H1 (cell line): ENCODE results near the gene RANBP9. TPM values are rescaled to one million over a fixed set of nuclear protein-coding genes. Genes with fewer than 3 reads are reported as not detected.

ENCODE experiments used
- CTCF ChIA-PET: fragments of 300-600 bp; sonication (Branson Sonifier 250); formaldehyde crosslinking; loops from one replicate; lab custom pipeline; 2021; ENCODE audit not compliant: partially characterized antibody; lab: Charles Lee
- POLR2A ChIA-PET: fragments of 300-600 bp; sonication (Branson Sonifier 250); formaldehyde crosslinking; loops from one replicate; lab custom pipeline; 2021; ENCODE audit warnings: inconsistent platforms; ENCODE audit not compliant: partially characterized antibody; lab: Charles Lee
- DNase-seq, 2 experiments: peaks; one replicate each; pipeline versions ENCODE4 v3.0.0 to v3.0.0-alpha.2; 2010 to 2022; ENCODE audit warnings: low spot score in 2 of 2, low read depth in 1 of 2, mixed read lengths in 1 of 2
- FAIRE-seq: peaks from 2 replicates; lab custom pipeline; 2011; peaks lifted over from hg19 to GRCh38; lab: Jason Lieb, UNC
- H2AFZ ChIP-seq: 2 replicates; pipeline ENCODE4 v1.8.1; 2012; ENCODE audit warnings: low read length, inconsistent platforms
- H2AK5ac ChIP-seq: 2 replicates; pipeline ENCODE4 v1.6.1; 2013; ENCODE audit warnings: low read depth, low read length
- H2BK120ac ChIP-seq: replicated peaks from 2 replicates; pipeline ENCODE3; 2013; ENCODE audit warnings: low read depth, low read length, inconsistent platforms
- H2BK12ac ChIP-seq: 2 replicates; pipeline ENCODE4 v1.6.1; 2013; ENCODE audit warnings: low read depth, low read length
- H2BK15ac ChIP-seq: 2 replicates; pipeline ENCODE4 v1.6.1; 2013; ENCODE audit warnings: low read length
- H2BK20ac ChIP-seq: 2 replicates; pipeline ENCODE4 v1.6.1; 2013; ENCODE audit warnings: low read length
- H2BK5ac ChIP-seq: 2 replicates; pipeline ENCODE4 v1.6.1; 2013; ENCODE audit warnings: low read depth, low read length
- H3K14ac ChIP-seq: 2 replicates; pipeline ENCODE4 v1.6.1; 2013; ENCODE audit warnings: inconsistent platforms; ENCODE audit not compliant: insufficient read length
- H3K18ac ChIP-seq: 2 replicates; pipeline ENCODE4 v1.6.1; 2013; ENCODE audit warnings: low read length; ENCODE audit errors: extremely low read depth
- H3K23ac ChIP-seq: 2 replicates; pipeline ENCODE4 v1.6.1; 2013; ENCODE audit warnings: inconsistent platforms; ENCODE audit not compliant: insufficient read length
- H3K23me2 ChIP-seq: 2 replicates; pipeline ENCODE4 v1.6.1; 2013; ENCODE audit warnings: low read depth, low read length
- H3K27ac ChIP-seq: 2 replicates; pipeline ENCODE4 v1.6.1; 2011; ENCODE audit warnings: low read depth, low read length, inconsistent platforms
- H3K27me3 ChIP-seq, 4 experiments: replicated peaks in 1 of 4; 1 replicate in 1 of 4; 2 replicates in 3 of 4; pipeline versions ENCODE4 v1.6.1 to v1.8.1; 2011 to 2013; ENCODE audit warnings: low read length in 3 of 4, mild to moderate bottlenecking in 3 of 4, inconsistent platforms in 2 of 4, mixed read lengths in 2 of 4, moderate library complexity in 1 of 4; ENCODE audit not compliant: control insufficient read depth in 3 of 4, insufficient read depth in 3 of 4; ENCODE audit errors: extremely low read depth in 1 of 4
- H3K36me3 ChIP-seq, 4 experiments: 2 replicates each; pipeline versions ENCODE4 v1.6.1 to v1.8.1; 2011 to 2013; ENCODE audit warnings: mild to moderate bottlenecking in 4 of 4, low read length in 3 of 4, moderate library complexity in 2 of 4, control low read depth in 1 of 4, inconsistent platforms in 1 of 4; ENCODE audit not compliant: insufficient read depth in 4 of 4, control insufficient read depth in 2 of 4
- H3K4ac ChIP-seq: replicated peaks from 2 replicates; pipeline ENCODE3; 2013; ENCODE audit warnings: low read length, low read depth, mixed read lengths, inconsistent platforms; ENCODE audit not compliant: insufficient read length
- H3K4me1 ChIP-seq, 4 experiments: replicated peaks in 1 of 4; 1 replicate in 1 of 4; 2 replicates in 3 of 4; pipeline versions ENCODE4 v1.6.1 to v1.8.1; 2011 to 2013; ENCODE audit warnings: low read length in 3 of 4, inconsistent platforms in 2 of 4, mixed read lengths in 1 of 4; ENCODE audit not compliant: insufficient read depth in 4 of 4, control insufficient read depth in 3 of 4
- H3K4me2 ChIP-seq, 2 experiments: 2 replicates each; pipeline versions ENCODE4 v1.6.1 to v1.8.1; 2011 to 2013; ENCODE audit warnings: low read depth in 2 of 2, low read length in 2 of 2, control low read depth in 1 of 2, inconsistent platforms in 1 of 2, mild to moderate bottlenecking in 1 of 2; ENCODE audit not compliant: insufficient read depth in 1 of 2
- H3K4me3 ChIP-seq, 4 experiments: fragments of 200-600, 300-600 bp in 1 of 4; sonication (generic), shearing (Covaris generic), sonication (Bioruptor Twin) in 1 of 4; 2 replicates each; pipeline versions ENCODE4 v1.5.1 to v1.8.1; 2011 to 2016; ENCODE audit warnings: low read length in 4 of 4, low read depth in 3 of 4, control low read depth in 2 of 4, inconsistent platforms in 2 of 4, mild to moderate bottlenecking in 2 of 4, mixed read lengths in 1 of 4, moderate library complexity in 1 of 4; ENCODE audit not compliant: insufficient read depth in 2 of 4; ENCODE audit errors: extremely low read depth in 1 of 4
- H3K56ac ChIP-seq: replicated peaks from 2 replicates; pipeline ENCODE3; 2013; ENCODE audit warnings: low read depth, mild to moderate bottlenecking, mixed read lengths, low read length, inconsistent platforms; ENCODE audit not compliant: insufficient read length
- H3K79me1 ChIP-seq: 2 replicates; pipeline ENCODE4 v1.6.1; 2013; ENCODE audit warnings: low read depth, low read length, control low read depth
- H3K79me2 ChIP-seq, 2 experiments: 2 replicates each; pipeline versions ENCODE4 v1.6.1 to v1.8.1; 2012 to 2013; ENCODE audit warnings: low read length in 2 of 2, mild to moderate bottlenecking in 2 of 2, inconsistent platforms in 1 of 2; ENCODE audit not compliant: insufficient read depth in 2 of 2, control insufficient read depth in 1 of 2
- H3K9ac ChIP-seq, 4 experiments: replicated peaks in 1 of 4; 1 replicate in 1 of 4; 2 replicates in 3 of 4; pipeline versions ENCODE4 v1.6.1 to v1.8.1; 2011 to 2013; ENCODE audit warnings: low read depth in 3 of 4, low read length in 3 of 4, control low read depth in 2 of 4, mild to moderate bottlenecking in 2 of 4, moderate library complexity in 2 of 4, inconsistent platforms in 1 of 4; ENCODE audit errors: extremely low read depth in 1 of 4
- H3K9me3 ChIP-seq, 2 experiments: 2 replicates each; pipeline versions ENCODE4 v1.6.1 to v1.8.1; 2012 to 2013; ENCODE audit warnings: mild to moderate bottlenecking in 2 of 2, moderate library complexity in 2 of 2, control low read depth in 1 of 2, inconsistent platforms in 1 of 2, low read depth in 1 of 2, low read length in 1 of 2, mixed read lengths in 1 of 2; ENCODE audit not compliant: insufficient read depth in 2 of 2
- H4K20me1 ChIP-seq, 2 experiments: replicated peaks in 1 of 2; 2 replicates each; pipeline versions ENCODE3 to v1.8.1; 2011 to 2013; ENCODE audit warnings: inconsistent platforms in 2 of 2, low read length in 2 of 2, mild to moderate bottlenecking in 1 of 2; ENCODE audit not compliant: insufficient read depth in 2 of 2, control insufficient read depth in 1 of 2
- H4K5ac ChIP-seq: 2 replicates; pipeline ENCODE4 v1.6.1; 2013; ENCODE audit warnings: low read length, low read depth, mixed read lengths, inconsistent platforms; ENCODE audit not compliant: insufficient read length
- H4K8ac ChIP-seq: 2 replicates; pipeline ENCODE4 v1.8.0; 2013; ENCODE audit warnings: mild to moderate bottlenecking, moderate library complexity, low read length, inconsistent platforms; ENCODE audit not compliant: insufficient read depth; ENCODE audit errors: extremely low read depth
- H4K91ac ChIP-seq: replicated peaks from 2 replicates; pipeline ENCODE3; 2013; ENCODE audit warnings: low read length, mixed read lengths, inconsistent platforms; ENCODE audit not compliant: insufficient read length
- KDM5A ChIP-seq: fragments of 200-600 bp; IDR thresholded peaks from 2 replicates; pipeline ENCODE4 v1.7.1; 2012; ENCODE audit warnings: mild to moderate bottlenecking, low read length, inconsistent platforms, mixed read lengths
- POLR2A ChIP-seq, 2 experiments: IDR thresholded peaks; 1 replicate in 1 of 2; 2 replicates in 1 of 2; pipeline ENCODE4 v1.6.1; 2011; ENCODE audit warnings: low read depth in 2 of 2, low read length in 2 of 2, mild to moderate bottlenecking in 2 of 2; ENCODE audit errors: control extremely low read depth in 1 of 2
- WGBS, 2 experiments: shearing (Covaris generic) in 1 of 2; methylation state at CpG; one replicate each; pipeline versions ENCODE4 v1.1.6 to v1.1.7; 2013 to 2015; ENCODE audit warnings: low lambda C conversion rate in 2 of 2, mixed read lengths in 2 of 2, inconsistent platforms in 1 of 2, low coverage in 1 of 2, missing lambda C conversion rate in 1 of 2; ENCODE audit not compliant: insufficient replicate concordance in 2 of 2, insufficient coverage in 1 of 2, insufficient read length in 1 of 2; ENCODE audit errors: extremely low coverage in 1 of 2, missing lambda C conversion rate in 1 of 2; 5-methylcytosine and 5-hydroxymethylcytosine counted together
- polyA plus RNA-seq, 7 experiments: library from polyadenylated mRNA; depleted of rRNA in 3 of 7; stranded (reverse) in 5 of 7; unstranded in 2 of 7; fragments of >200 nt in 5 of 7; fragments of 200-250 nt in 2 of 7; gene quantifications; 1 replicate in 5 of 7; 2 replicates in 1 of 7; 4 replicates in 1 of 7; pipeline versions ENCODE4 v1.2.1 to v1.2.3, GENCODE V29; 2011 to 2013; ENCODE audit warnings: missing spikeins in 2 of 7, mixed read lengths in 2 of 7
- total RNA-seq: library from RNA; stranded (reverse); fragmentation: NEBNext Ultra II Directional; extraction: Animal tissue kit (Norgen Biotek cat#: 25700); gene quantifications from 2 replicates; pipeline ENCODE4 v1.2.1, GENCODE V29; 2021

RANBP9 gene
- total and polyA plus RNA-seq, 2 of the 8 experiments (the other 6 are each of a cell fraction or from before 2014, with no cell fraction given), result 13.0 to 36.7 TPM

DNA sequence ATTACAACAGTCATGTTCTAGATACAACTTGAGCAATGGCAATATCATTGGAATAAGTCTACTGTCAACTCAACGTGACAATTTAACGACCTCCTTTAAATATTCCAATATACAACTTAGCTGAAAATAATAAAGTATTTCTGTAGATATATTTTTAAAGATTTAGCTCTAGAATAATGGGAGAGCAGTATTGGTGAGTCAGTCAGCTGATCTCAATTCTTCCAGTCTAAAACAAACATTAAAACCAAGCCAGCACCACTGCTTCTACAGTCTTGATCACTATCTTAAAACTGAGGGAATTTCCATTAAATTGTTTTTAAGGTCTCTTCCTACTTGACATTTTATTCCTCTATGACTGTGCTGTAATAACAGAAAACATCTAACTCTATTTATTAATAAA lies 58.3 kb downstream of the RANBP9 start:
- Histone ChIP-seq H3K9me3 (no peaks in the 10 kb centered on the region), H2BK15ac (no peak overlapping the region), H3K23ac (no peak overlapping the region), H3K14ac (no peak overlapping the region), H3K4ac (no peak overlapping the region), H3K79me1 (peaks cover 2% of the 10 kb centered on the region; the same call in 1 of the 2 replicates), H2BK20ac (no peak overlapping the region), H3K4me3 (no peak overlapping the region), H2BK120ac (no peak overlapping the region), H3K56ac (no peak overlapping the region), H4K5ac (no peak overlapping the region), H3K4me2 (no peak overlapping the region), H4K8ac (no peak overlapping the region), H4K91ac (no peak overlapping the region), H2AK5ac (no peak overlapping the region), H3K79me2 (no peaks in the 10 kb centered on the region), H3K9ac (no peak overlapping the region), H3K23me2 (no peaks in the 10 kb centered on the region), H3K36me3 (no peaks in the 10 kb centered on the region; a peak in 2 of 8 replicates), H2AFZ (no peak overlapping the region), H3K27me3 (no peaks in the 10 kb centered on the region), H2BK5ac (no peak overlapping the region), H2BK12ac (no peak overlapping the region), H4K20me1 (no peaks in the 10 kb centered on the region), H3K27ac (no peak overlapping the region), H3K4me1 (0 out of 7 replicates have a peak, but pooled peaks cover 0 to 2% (median 0%) of the 10 kb centered on the region in 4 experiments), H3K18ac (no peak overlapping the region)
- DNase-seq (no peak), FAIRE-seq (no peak)
- ChIA-PET CTCF (no interaction called here), POLR2A (no interaction called here)
- 89% methylated on average over 2 of the region's 2 CpGs; no CpG with 5 or more reads in 1 of the 2 experiments for WGBS, 2 experiments
- no peak for TF ChIP-seq KDM5A
- no peak for TF ChIP-seq POLR2A (IDR thresholded peaks at IDR 0.05; ENCODE audit: control extremely low read depth in 1 of 2, low read depth in 2 of 2, low read length in 2 of 2)
